Right kidney (tissue), 1 donor: ENCODE results near the gene ITGB3.

Experiments
- DNase-seq: peaks from one replicate; pipeline ENCODE4 v3.0.0-alpha.2; 2016

Gene ITGB3

GRCh38 chr17:47358652-47359051, 105.0 kb downstream of the ITGB3 start:
- no peak for DNase-seq
